Fibroblast of lung (primary cell): Measurements from ENCODE around the gene PGPEP1. TPM values are rescaled to one million over a fixed set of nuclear protein-coding genes. Genes with fewer than 3 reads are reported as not detected.

Experiments
- DNase-seq, 2 donors: peaks; one replicate each; pipeline versions ENCODE4 v3.0.0 to v3.0.0-alpha.2; 2010; ENCODE audit warnings: low read depth in 2 of 2
- H2AFZ ChIP-seq: 2 replicates; pipeline ENCODE4 v1.5.1; 2012; ENCODE audit warnings: low read length, control low read depth, inconsistent platforms
- H3K27ac ChIP-seq: 2 replicates; pipeline ENCODE4 v1.5.1; 2011; ENCODE audit warnings: low read length, control low read depth; ENCODE audit not compliant: insufficient read depth
- H3K27me3 ChIP-seq: 2 replicates; pipeline ENCODE4 v1.5.1; 2011; ENCODE audit warnings: mild to moderate bottlenecking, low read length; ENCODE audit not compliant: control insufficient read depth, insufficient read depth
- H3K36me3 ChIP-seq: 2 replicates; pipeline ENCODE4 v1.5.1; 2011; ENCODE audit warnings: low read length; ENCODE audit not compliant: control insufficient read depth, insufficient read depth
- H3K4me1 ChIP-seq: 2 replicates; pipeline ENCODE4 v1.5.1; 2011; ENCODE audit warnings: low read length; ENCODE audit not compliant: control insufficient read depth, insufficient read depth; ENCODE audit errors: extremely low read depth
- H3K4me2 ChIP-seq: 2 replicates; pipeline ENCODE4 v1.5.1; 2011; ENCODE audit warnings: low read length, control low read depth; ENCODE audit not compliant: insufficient read depth; ENCODE audit errors: extremely low read depth
- H3K4me3 ChIP-seq, 4 experiments: fragments of 200-600 bp in 1 of 4; sonication (generic) in 1 of 4; replicated peaks in 1 of 4; 2 replicates each; pipeline ENCODE4 v1.5.1; 2011 to 2016; ENCODE audit warnings: low read length in 4 of 4, low read depth in 3 of 4, mild to moderate bottlenecking in 3 of 4, control low read depth in 2 of 4, inconsistent platforms in 1 of 4, mixed read lengths in 1 of 4; ENCODE audit not compliant: insufficient read depth in 1 of 4; ENCODE audit errors: control extremely low read depth in 1 of 4
- H3K79me2 ChIP-seq: 2 replicates; pipeline ENCODE4 v1.5.1; 2012; ENCODE audit warnings: mild to moderate bottlenecking, low read length, inconsistent platforms; ENCODE audit not compliant: control insufficient read depth, insufficient read depth
- H3K9ac ChIP-seq: 2 replicates; pipeline ENCODE4 v1.5.1; 2011; ENCODE audit warnings: mild to moderate bottlenecking, low read length, control low read depth; ENCODE audit not compliant: insufficient read depth
- H3K9me3 ChIP-seq: 2 replicates; pipeline ENCODE4 v1.5.1; 2012; ENCODE audit warnings: low read depth, low read length; ENCODE audit not compliant: control insufficient read depth, insufficient read depth
- H4K20me1 ChIP-seq: 2 replicates; pipeline ENCODE4 v1.5.1; 2011; ENCODE audit warnings: low read length; ENCODE audit not compliant: control insufficient read depth, insufficient read depth; ENCODE audit errors: extremely low read depth
- CTCF ChIP-seq, 2 donors: IDR thresholded peaks in 1 of 2; conservative IDR thresholded peaks in 1 of 2; 1 replicate in 1 of 2; 2 replicates in 1 of 2; pipeline ENCODE4 v1.5.1; 2011 to 2012; ENCODE audit warnings: low read length in 2 of 2, control low read depth in 1 of 2, inconsistent platforms in 1 of 2, low read depth in 1 of 2, mild to moderate bottlenecking in 1 of 2
- EZH2 ChIP-seq: IDR thresholded peaks from 2 replicates; pipeline ENCODE4 v1.5.1; 2012; ENCODE audit warnings: low read length, control low read depth, mild to moderate bottlenecking; ENCODE audit errors: missing control alignments
- polyA plus RNA-seq, 2 donors: library from polyadenylated mRNA; depleted of rRNA in 1 of 2; stranded (reverse) in 1 of 2; unstranded in 1 of 2; fragments of >200 nt; gene quantifications; 2 replicates each; pipeline ENCODE4 v1.2.1, GENCODE V29; 2011 to 2012; ENCODE audit warnings: missing spikeins in 1 of 2
- total RNA-seq: library from RNA; depleted of rRNA; stranded (reverse); fragments of >200 nt; gene quantifications from 2 replicates; pipeline ENCODE4 v1.2.1, GENCODE V29; 2014

PGPEP1 gene
- total and polyA plus RNA-seq, 2 donors (not counting 1 experiment from before 2014, with no cell fraction given) = 17.0 to 78.8 TPM

DNA sequence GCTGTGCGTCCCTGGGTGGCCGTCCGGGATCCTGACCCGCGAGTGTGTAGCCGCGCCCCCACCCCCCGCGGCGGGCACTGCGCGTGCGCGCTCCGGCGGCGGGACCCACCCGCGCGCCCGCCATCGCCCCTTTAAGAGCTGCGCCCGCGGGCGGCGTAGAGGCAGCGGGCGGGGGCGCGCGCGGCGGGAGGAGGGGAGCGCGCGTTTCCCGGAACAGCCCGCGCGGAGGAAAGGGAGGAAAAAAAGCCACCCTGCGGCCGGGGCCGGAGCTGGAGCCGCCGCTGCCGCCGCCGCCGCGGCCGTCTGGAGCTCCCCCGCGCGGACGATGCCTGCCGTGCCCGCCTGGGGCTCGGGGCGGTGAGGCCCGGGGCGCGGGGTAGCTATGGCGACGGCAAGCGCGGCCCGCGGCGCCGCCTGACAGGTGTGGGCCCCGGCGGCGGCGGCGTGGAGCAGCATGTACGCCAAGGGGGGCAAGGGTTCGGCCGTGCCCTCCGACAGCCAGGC is 78.8 kb downstream of the PGPEP1 start, which contains the start of gene SSBP4:
Gene SSBP4 (plus strand): TSS at position 204 of the 504 bp plus-strand sequence. CDS start 251 bp downstream, at position 455.
- TF ChIP-seq EZH2 = no peak
- no peak for TF ChIP-seq CTCF (conservative IDR thresholded peaks at IDR 0.05 in 1 of 2, IDR thresholded peaks at IDR 0.05 in 1 of 2; ENCODE audit: low read depth in 1 of 2, low read length in 2 of 2)
- Histone ChIP-seq H3K4me1 (peaks cover 41% of the 10 kb centered on the region), H3K27me3 (no peaks in the 10 kb centered on the region), H3K9me3 (no peaks in the 10 kb centered on the region), H3K79me2 (peaks cover 45% of the 10 kb centered on the region), H3K4me3 (peak within 1 kb of the TSS; percentile 48 to 77 (median 68)), H3K27ac (peak within 1 kb of the TSS; percentile 99), H3K4me2 (peak within 1 kb of the TSS; percentile 82), H4K20me1 (no peaks in the 10 kb centered on the region), H2AFZ (peak within 1 kb of the TSS; percentile 6), H3K9ac (peak within 1 kb of the TSS; percentile 80), H3K36me3 (peaks cover 2% of the 10 kb centered on the region)
- peak; percentile 75 to 78 for DNase-seq

Other genes with a start within 250 kb of the PGPEP1 start
- 2.3 and 4.1 TPM in 2 replicates for gene MAST3, start 242.8 kb upstream of the PGPEP1 start, total RNA-seq
- 2.0 and 2.3 TPM in 2 replicates for gene MAST3, start 242.8 kb upstream of the PGPEP1 start, polyA plus RNA-seq
- 10.1 and 11.3 TPM in 2 replicates for gene PIK3R2, start 187.4 kb upstream of the PGPEP1 start, total RNA-seq
- gene PIK3R2, start 187.4 kb upstream of the PGPEP1 start, polyA plus RNA-seq = 18.4 and 29.5 TPM in 2 replicates
- gene IFI30, start 166.8 kb upstream of the PGPEP1 start, total RNA-seq = 3.1 and 8.8 TPM in 2 replicates
- 15.8 and 50.9 TPM in 2 replicates for gene IFI30, start 166.8 kb upstream of the PGPEP1 start, polyA plus RNA-seq
- gene MPV17L2, start 147.4 kb upstream of the PGPEP1 start, total RNA-seq = 4.1 and 4.6 TPM in 2 replicates
- 9.4 and 16.7 TPM in 2 replicates for gene MPV17L2, start 147.4 kb upstream of the PGPEP1 start, polyA plus RNA-seq
- 0.77 and 2.0 TPM in 2 replicates for gene RAB3A, start 136.6 kb upstream of the PGPEP1 start, total RNA-seq
- gene RAB3A, start 136.6 kb upstream of the PGPEP1 start, polyA plus RNA-seq = 3.6 and 10.1 TPM in 2 replicates
- 1.3 and 2.0 TPM in 2 replicates for gene PDE4C, start 114.2 kb upstream of the PGPEP1 start, total RNA-seq
- gene PDE4C, start 114.2 kb upstream of the PGPEP1 start, polyA plus RNA-seq = 0.09 and 0.35 TPM in 2 replicates
- gene IQCN, start 66.1 kb upstream of the PGPEP1 start, total RNA-seq = 0.51 and 0.83 TPM in 2 replicates
- 0.27 and 0.79 TPM in 2 replicates for gene IQCN, start 66.1 kb upstream of the PGPEP1 start, polyA plus RNA-seq
- gene JUND, start 59.0 kb upstream of the PGPEP1 start, total RNA-seq = 149 and 166 TPM in 2 replicates
- gene JUND, start 59.0 kb upstream of the PGPEP1 start, polyA plus RNA-seq = 47.6 and 65.8 TPM in 2 replicates
- 70.9 and 124 TPM in 2 replicates for gene LSM4, start 17.5 kb upstream of the PGPEP1 start, total RNA-seq
- 50.9 and 97.2 TPM in 2 replicates for gene LSM4, start 17.5 kb upstream of the PGPEP1 start, polyA plus RNA-seq
- gene GDF15, start 45.6 kb downstream of the PGPEP1 start, total RNA-seq = 140 and 210 TPM in 2 replicates
- gene GDF15, start 45.6 kb downstream of the PGPEP1 start, polyA plus RNA-seq = 8.6 and 24.3 TPM in 2 replicates
- 1.2 and 4.6 TPM in 2 replicates for gene LRRC25, start 57.0 kb downstream of the PGPEP1 start, total RNA-seq
- gene LRRC25, start 57.0 kb downstream of the PGPEP1 start, polyA plus RNA-seq = 0.10 and 0.25 TPM in 2 replicates
- 58.6 and 76.5 TPM in 2 replicates for gene SSBP4, start 78.8 kb downstream of the PGPEP1 start, total RNA-seq
- 12.8 and 16.5 TPM in 2 replicates for gene SSBP4, start 78.8 kb downstream of the PGPEP1 start, polyA plus RNA-seq
- gene ISYNA1, start 97.5 kb downstream of the PGPEP1 start, total RNA-seq = 25.6 and 37.8 TPM in 2 replicates
- gene ISYNA1, start 97.5 kb downstream of the PGPEP1 start, polyA plus RNA-seq = 8.3 and 10.3 TPM in 2 replicates
- 17.7 and 18.7 TPM in 2 replicates for gene ELL, start 181.5 kb downstream of the PGPEP1 start, total RNA-seq
- 4.4 and 6.6 TPM in 2 replicates for gene ELL, start 181.5 kb downstream of the PGPEP1 start, polyA plus RNA-seq
- gene FKBP8, start 203.0 kb downstream of the PGPEP1 start, total RNA-seq = 230 and 289 TPM in 2 replicates
- 128 and 135 TPM in 2 replicates for gene FKBP8, start 203.0 kb downstream of the PGPEP1 start, polyA plus RNA-seq
- gene KXD1, start 217.3 kb downstream of the PGPEP1 start, total RNA-seq = 63.3 and 65.0 TPM in 2 replicates
- 108 and 167 TPM in 2 replicates for gene KXD1, start 217.3 kb downstream of the PGPEP1 start, polyA plus RNA-seq
- 917 and 1,142 TPM in 2 replicates for gene UBA52, start 231.3 kb downstream of the PGPEP1 start, total RNA-seq
- 1,018 and 1,460 TPM in 2 replicates for gene UBA52, start 231.3 kb downstream of the PGPEP1 start, polyA plus RNA-seq
- gene REX1BD, start 248.2 kb downstream of the PGPEP1 start, total RNA-seq = 37.0 and 37.5 TPM in 2 replicates
- 16.2 and 21.2 TPM in 2 replicates for gene REX1BD, start 248.2 kb downstream of the PGPEP1 start, polyA plus RNA-seq